ENCODE data around the gene NRSN1.
"Not testable (repeated sequence)": the region's sequence is repeated elsewhere in the genome, so short reads cannot be mapped to it uniquely, and the experiment has no call there.

Gene NRSN1

DNA sequence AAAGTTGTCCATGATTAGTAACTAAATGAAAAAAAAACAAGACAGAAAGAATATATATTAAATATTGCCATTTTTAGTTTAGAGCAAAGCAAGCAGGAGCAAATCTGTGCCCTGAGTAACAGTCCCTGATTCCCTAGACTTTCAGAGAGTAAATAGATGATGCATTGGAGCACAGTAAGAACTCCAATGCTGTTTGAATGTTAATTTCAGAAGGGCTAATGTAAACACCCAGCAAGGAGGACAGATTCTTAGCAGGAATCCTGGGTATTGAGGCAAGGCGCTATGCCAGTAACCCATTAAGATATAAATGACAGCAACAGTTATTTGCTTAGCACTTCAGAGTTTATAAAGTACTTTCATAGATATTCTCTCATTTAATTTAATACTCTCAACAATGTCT is 15.6 kb upstream of the NRSN1 start:
- Histone ChIP-seq H2AFZ (ENCODE audit: low read depth, low read length) (no peak overlapping the region), H3K27me3 (ENCODE audit: insufficient read depth, low read length) (no peaks in the 10 kb centered on the region), H3K9me3 (ENCODE audit: low read length) (no peaks in the 10 kb centered on the region), H3K4me3 (ENCODE audit: low read length) (no peak overlapping the region), H3K36me3 (ENCODE audit: insufficient read depth, low read length) (no peaks in the 10 kb centered on the region), H3K4me1 (ENCODE audit: insufficient read depth, low read length) (no peaks in the 10 kb centered on the region)

GRCh38 chr6:24113891-24114290 is 12.1 kb upstream of the NRSN1 start:
- no peaks in the 10 kb centered on the region for H3K36me3 ChIP-seq (ENCODE audit: insufficient read depth, low read length)
- H2AFZ ChIP-seq (ENCODE audit: low read depth, low read length): no peak overlapping the region
- no peaks in the 10 kb centered on the region for H3K9me3 ChIP-seq (ENCODE audit: low read length)
- no peaks in the 10 kb centered on the region for H3K27me3 ChIP-seq (ENCODE audit: insufficient read depth, low read length)
- no peak overlapping the region for H3K4me3 ChIP-seq (ENCODE audit: low read length)
- H3K4me1 ChIP-seq (ENCODE audit: insufficient read depth, low read length): no peaks in the 10 kb centered on the region

- Histone ChIP-seq H2AFZ (ENCODE audit: low read depth, low read length) (no peak overlapping the region), H3K27me3 (ENCODE audit: insufficient read depth, low read length) (no peaks in the 10 kb centered on the region), H3K36me3 (ENCODE audit: insufficient read depth, low read length) (no peaks in the 10 kb centered on the region), H3K4me3 (ENCODE audit: low read length) (no peak overlapping the region), H3K9me3 (ENCODE audit: low read length) (no peaks in the 10 kb centered on the region), H3K4me1 (ENCODE audit: insufficient read depth, low read length) (no peaks in the 10 kb centered on the region)
These were observed 9.0 kb upstream of the NRSN1 start for GRCh38 chr6:24117021-24117420.

- Histone ChIP-seq H2AFZ (ENCODE audit: low read depth, low read length) (no peak overlapping the region), H3K4me1 (ENCODE audit: insufficient read depth, low read length) (peaks cover 13% of the 10 kb centered on the region), H3K36me3 (ENCODE audit: insufficient read depth, low read length) (no peaks in the 10 kb centered on the region), H3K4me3 (ENCODE audit: low read length) (no peak overlapping the region), H3K9me3 (ENCODE audit: low read length) (no peaks in the 10 kb centered on the region), H3K27me3 (ENCODE audit: insufficient read depth, low read length) (no peaks in the 10 kb centered on the region)
These were observed 3.9 kb upstream of the NRSN1 start for GRCh38 chr6:24122139-24122538.

DNA sequence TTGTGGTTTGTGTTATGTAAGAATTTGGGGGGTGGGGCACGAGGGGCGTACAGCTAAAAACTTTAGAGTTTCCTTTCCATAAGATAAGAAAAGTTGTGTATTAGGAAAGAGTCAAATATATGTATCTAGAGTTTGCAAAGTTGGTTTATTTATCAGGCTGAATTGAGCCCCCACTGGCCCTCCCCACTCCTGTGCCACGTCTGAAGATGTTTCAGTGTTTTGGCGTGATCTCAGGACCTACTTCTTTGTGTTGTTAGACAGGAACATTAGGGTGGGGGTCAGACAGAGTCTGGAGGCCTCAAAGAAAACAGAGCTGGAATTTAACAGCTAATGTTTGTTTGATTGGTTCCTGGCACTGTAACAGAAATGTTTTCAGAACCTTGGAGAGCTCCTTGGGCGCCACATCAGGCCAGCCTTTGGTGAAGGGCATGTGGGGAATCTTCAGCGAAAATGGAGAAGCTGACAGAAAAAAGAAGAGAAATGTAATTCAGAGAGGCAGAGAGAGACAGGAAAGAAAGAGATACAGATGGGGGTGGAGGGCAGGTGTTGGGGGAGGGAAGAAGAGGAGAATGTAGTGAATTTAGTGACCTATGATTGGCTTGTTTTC is 674 bp downstream of the NRSN1 start:
- Histone ChIP-seq H3K4me1 (ENCODE audit: insufficient read depth, low read length) (peaks cover 15% of the 10 kb centered on the region), H3K4me3 (ENCODE audit: low read length) (peak overlapping the region; percentile 55), H3K27me3 (ENCODE audit: insufficient read depth, low read length) (no peaks in the 10 kb centered on the region)

GRCh38 chr6:24127316-24127715 is 1.3 kb downstream of the NRSN1 start:
- no peaks in the 10 kb centered on the region for H3K27me3 ChIP-seq (ENCODE audit: insufficient read depth, low read length)
- H3K4me3 ChIP-seq (ENCODE audit: low read length): peak overlapping the region; percentile 55

More for the DNA sequence above, 674 bp downstream of the NRSN1 start:
- H2AFZ ChIP-seq (ENCODE audit: low read depth, low read length): peak overlapping the region; percentile 48
- H3K36me3 ChIP-seq (ENCODE audit: insufficient read depth, low read length): no peaks in the 10 kb centered on the region
- H3K9me3 ChIP-seq (ENCODE audit: low read length): no peaks in the 10 kb centered on the region

DNA sequence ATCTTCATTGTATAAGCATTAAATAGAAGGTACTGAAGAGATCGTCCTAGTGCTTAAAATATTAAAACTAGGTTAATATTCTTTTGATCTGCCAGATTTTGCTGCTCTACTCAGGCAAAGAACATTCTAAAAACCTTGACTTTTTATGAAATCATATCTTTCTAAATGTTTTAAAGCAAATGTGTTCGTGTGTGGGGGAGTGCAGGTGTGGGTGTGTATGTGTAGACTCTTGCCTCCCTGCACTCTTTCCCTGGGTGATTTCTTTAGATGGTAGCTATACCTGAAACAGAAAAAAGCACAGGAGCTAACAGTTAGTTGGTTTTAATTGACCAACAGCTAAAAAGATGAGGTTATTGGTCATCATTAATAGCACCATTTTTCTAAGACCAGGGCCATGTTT is 5.7 kb downstream of the NRSN1 start:
- Histone ChIP-seq H3K36me3 (ENCODE audit: insufficient read depth, low read length) (no peaks in the 10 kb centered on the region), H3K4me1 (ENCODE audit: insufficient read depth, low read length) (peaks cover 5% of the 10 kb centered on the region), H3K9me3 (ENCODE audit: low read length) (no peaks in the 10 kb centered on the region), H3K27me3 (ENCODE audit: insufficient read depth, low read length) (no peaks in the 10 kb centered on the region), H3K4me3 (ENCODE audit: low read length) (no peak overlapping the region), H2AFZ (ENCODE audit: low read depth, low read length) (no peak overlapping the region)

More at GRCh38 chr6:24127316-24127715, 1.3 kb downstream of the NRSN1 start:
- peaks cover 15% of the 10 kb centered on the region for H3K4me1 ChIP-seq (ENCODE audit: insufficient read depth, low read length)
- H3K36me3 ChIP-seq (ENCODE audit: insufficient read depth, low read length): no peaks in the 10 kb centered on the region
- H3K9me3 ChIP-seq (ENCODE audit: low read length): no peaks in the 10 kb centered on the region
- no peak overlapping the region for H2AFZ ChIP-seq (ENCODE audit: low read depth, low read length)

- H3K27me3 ChIP-seq (ENCODE audit: insufficient read depth, low read length): no peaks in the 10 kb centered on the region
- H3K4me3 ChIP-seq (ENCODE audit: low read length): no peak overlapping the region
- no peaks in the 10 kb centered on the region for H3K9me3 ChIP-seq (ENCODE audit: low read length)
- no peaks in the 10 kb centered on the region for H3K36me3 ChIP-seq (ENCODE audit: insufficient read depth, low read length)
- H2AFZ ChIP-seq (ENCODE audit: low read depth, low read length): no peak overlapping the region
- no peaks in the 10 kb centered on the region for H3K4me1 ChIP-seq (ENCODE audit: insufficient read depth, low read length)
These were observed 13.1 kb downstream of the NRSN1 start for GRCh38 chr6:24139080-24139479.

DNA sequence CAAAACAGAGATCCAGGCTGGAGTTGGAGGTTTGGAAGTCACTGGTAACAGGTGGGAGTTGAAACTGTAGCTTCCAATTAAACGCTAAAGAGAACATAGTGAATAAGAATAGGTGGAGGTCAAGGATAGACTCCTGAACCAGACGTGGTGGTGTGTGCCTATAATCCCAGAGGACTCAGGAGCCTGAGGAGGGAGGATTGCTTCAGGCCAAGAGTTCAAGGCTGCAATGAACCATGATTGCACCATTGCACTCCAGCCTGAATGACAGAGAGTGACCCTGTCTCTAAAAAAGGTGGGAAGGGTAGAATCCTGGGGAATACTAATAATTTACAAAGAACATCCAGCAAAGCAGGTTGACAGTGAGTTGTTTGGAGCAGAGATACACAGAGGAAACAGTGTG is 13.6 kb downstream of the NRSN1 start:
- H3K36me3 ChIP-seq (ENCODE audit: insufficient read depth, low read length): no peaks in the 10 kb centered on the region
- no peaks in the 10 kb centered on the region for H3K27me3 ChIP-seq (ENCODE audit: insufficient read depth, low read length)
- no peak overlapping the region for H2AFZ ChIP-seq (ENCODE audit: low read depth, low read length)
- no peaks in the 10 kb centered on the region for H3K4me1 ChIP-seq (ENCODE audit: insufficient read depth, low read length)
- H3K9me3 ChIP-seq (ENCODE audit: low read length): no peaks in the 10 kb centered on the region
- no peak overlapping the region for H3K4me3 ChIP-seq (ENCODE audit: low read length)

DNA sequence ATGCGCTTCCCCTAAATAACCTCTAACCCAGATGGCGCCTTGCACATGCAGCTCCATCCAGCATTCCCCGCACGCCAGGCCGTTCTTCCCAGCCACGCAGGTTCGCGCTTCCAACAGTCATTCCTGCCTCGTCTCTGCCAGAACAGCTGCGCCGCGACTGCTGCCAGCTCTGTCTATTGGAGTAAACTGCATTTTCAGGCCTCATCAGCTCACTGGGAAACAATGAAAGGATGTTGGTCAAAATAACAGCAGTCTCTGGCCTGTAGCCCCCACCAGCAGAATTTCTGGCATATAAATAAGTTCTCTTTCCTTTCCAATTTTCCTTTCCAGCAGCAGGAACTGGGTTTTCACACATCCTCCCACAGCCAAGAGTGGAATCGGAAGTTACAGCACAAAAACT is 14.6 kb downstream of the NRSN1 start:
- Histone ChIP-seq H3K4me1 (ENCODE audit: insufficient read depth, low read length) (no peaks in the 10 kb centered on the region), H3K4me3 (ENCODE audit: low read length) (no peak overlapping the region), H3K9me3 (ENCODE audit: low read length) (no peaks in the 10 kb centered on the region), H3K27me3 (ENCODE audit: insufficient read depth, low read length) (no peaks in the 10 kb centered on the region), H3K36me3 (ENCODE audit: insufficient read depth, low read length) (no peaks in the 10 kb centered on the region), H2AFZ (ENCODE audit: low read depth, low read length) (no peak overlapping the region)

- H3K4me1 ChIP-seq (ENCODE audit: insufficient read depth, low read length); H3K9me3 ChIP-seq (ENCODE audit: low read length); H3K36me3 ChIP-seq (ENCODE audit: insufficient read depth, low read length); H3K4me3 ChIP-seq (ENCODE audit: low read length); H2AFZ ChIP-seq (ENCODE audit: low read depth, low read length); H3K27me3 ChIP-seq (ENCODE audit: insufficient read depth, low read length): not testable (repeated sequence)
These were observed 16.7 kb downstream of the NRSN1 start for GRCh38 chr6:24142733-24143132.

DNA sequence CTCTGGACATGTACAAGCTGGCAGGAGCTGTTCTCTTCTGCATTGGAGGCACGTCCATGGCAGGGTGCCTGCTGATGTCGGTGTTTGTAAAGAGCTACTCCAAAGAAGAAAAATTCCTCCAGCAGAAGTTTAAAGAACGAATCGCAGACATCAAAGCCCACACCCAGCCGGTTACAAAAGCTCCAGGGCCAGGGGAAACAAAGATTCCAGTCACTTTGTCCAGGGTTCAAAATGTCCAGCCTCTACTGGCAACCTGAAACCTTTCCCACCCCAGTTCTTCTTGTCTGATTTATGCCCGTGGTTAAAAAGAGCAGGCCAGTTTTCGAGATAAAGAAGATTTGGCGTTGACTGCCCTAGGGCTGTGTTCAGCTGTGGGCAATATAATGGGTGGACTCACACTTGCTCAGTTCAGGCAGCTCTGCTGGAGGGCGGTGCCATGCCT is 19.7 kb downstream of the NRSN1 start:
- H3K27me3 ChIP-seq (ENCODE audit: insufficient read depth, low read length): no peaks in the 10 kb centered on the region
- no peaks in the 10 kb centered on the region for H3K36me3 ChIP-seq (ENCODE audit: insufficient read depth, low read length)
- peaks cover 14% of the 10 kb centered on the region for H3K4me1 ChIP-seq (ENCODE audit: insufficient read depth, low read length)
- no peak overlapping the region for H2AFZ ChIP-seq (ENCODE audit: low read depth, low read length)
- H3K4me3 ChIP-seq (ENCODE audit: low read length): no peak overlapping the region
- no peaks in the 10 kb centered on the region for H3K9me3 ChIP-seq (ENCODE audit: low read length)

DNA sequence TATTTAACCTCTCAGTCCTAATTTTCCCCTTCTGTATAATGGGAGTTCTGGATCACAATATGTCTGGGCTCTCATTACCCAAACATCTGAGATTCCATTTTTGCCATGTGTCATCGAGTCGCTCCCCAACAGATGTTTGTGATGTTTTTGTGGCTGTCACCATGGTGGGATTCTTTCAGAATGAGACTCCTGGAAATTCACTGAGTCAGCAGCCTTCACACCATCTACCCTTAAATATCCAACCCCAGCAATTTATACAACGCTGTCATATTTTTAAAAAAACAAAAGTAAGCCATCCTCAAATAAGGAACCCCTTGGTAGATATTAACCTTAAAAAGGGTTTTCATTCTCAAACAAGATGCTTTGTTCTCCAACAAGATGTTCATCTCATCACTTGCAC is 20.9 kb downstream of the NRSN1 start:
- H2AFZ ChIP-seq (ENCODE audit: low read depth, low read length): no peak overlapping the region
- peaks cover 14% of the 10 kb centered on the region for H3K4me1 ChIP-seq (ENCODE audit: insufficient read depth, low read length)
- no peaks in the 10 kb centered on the region for H3K27me3 ChIP-seq (ENCODE audit: insufficient read depth, low read length)
- no peaks in the 10 kb centered on the region for H3K9me3 ChIP-seq (ENCODE audit: low read length)
- no peaks in the 10 kb centered on the region for H3K36me3 ChIP-seq (ENCODE audit: insufficient read depth, low read length)
- no peak overlapping the region for H3K4me3 ChIP-seq (ENCODE audit: low read length)

DNA sequence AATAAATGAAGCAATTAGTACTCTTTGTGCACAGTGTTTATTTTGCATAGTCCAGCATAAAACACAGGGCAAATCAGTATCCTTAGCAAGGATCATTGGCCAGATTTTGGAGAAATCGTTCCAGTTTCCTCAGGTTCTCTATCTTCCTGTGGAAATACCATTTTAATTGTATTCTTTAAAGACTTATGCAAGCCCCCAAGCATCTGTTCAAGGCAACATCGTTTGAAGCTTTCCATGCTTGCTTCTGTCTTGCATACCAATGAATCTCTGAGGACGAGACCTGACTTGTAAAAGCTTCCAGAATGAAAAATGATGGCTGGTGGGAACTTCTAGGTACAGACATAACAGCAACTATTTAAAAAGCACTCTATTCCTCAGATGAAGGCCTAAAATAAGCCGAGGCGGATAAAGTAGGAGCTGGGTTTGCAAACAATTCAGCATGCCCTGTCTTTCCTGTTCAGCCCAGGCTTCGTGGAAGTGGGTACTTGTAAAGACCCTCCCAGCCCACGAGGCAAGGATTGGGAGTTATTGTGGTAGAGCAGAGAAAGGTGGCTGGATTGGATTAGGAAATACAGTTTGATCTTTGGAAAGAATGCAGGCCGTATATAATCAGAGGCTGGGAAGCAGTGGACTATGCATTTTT is 21.6 kb downstream of the NRSN1 start:
- Histone ChIP-seq H3K4me3 (ENCODE audit: low read length) (no peak overlapping the region), H3K27me3 (ENCODE audit: insufficient read depth, low read length) (no peaks in the 10 kb centered on the region), H3K9me3 (ENCODE audit: low read length) (no peaks in the 10 kb centered on the region), H2AFZ (ENCODE audit: low read depth, low read length) (no peak overlapping the region), H3K4me1 (ENCODE audit: insufficient read depth, low read length) (peaks cover 14% of the 10 kb centered on the region), H3K36me3 (ENCODE audit: insufficient read depth, low read length) (no peaks in the 10 kb centered on the region)
